Forelimb muscle (tissue), 1 donor: ENCODE measurements around the gene KMT2A. TPM values are rescaled to one million over a fixed set of nuclear protein-coding genes. Genes with fewer than 3 reads are reported as not detected.
A peak's percentile ranks its signal among the peaks of the same experiment; 100 is the strongest.
"Not testable (repeated sequence)": the region's sequence is repeated elsewhere in the genome, so short reads cannot be mapped to it uniquely, and the experiment has no call there.

Source experiments
- DNase-seq: peaks from one replicate; pipeline ENCODE4 v3.0.0-alpha.2; 2013; ENCODE audit warnings: low read depth
- polyA plus RNA-seq: library from polyadenylated mRNA; unstranded; fragments of 120-200 nt; gene quantifications from one replicate; pipeline ENCODE4 v1.2.1, GENCODE V29; 2013; ENCODE audit not compliant: insufficient read length

The KMT2A gene
- polyA plus RNA-seq, result 28.7 TPM

GRCh38 chr11:118435893-118436624 lies at the start of gene KMT2A:
TSS of gene KMT2A (plus strand) at chr11:118436492. CDS start at chr11:118436513, 21 bp downstream.
- peak; percentile 81 for DNase-seq

DNA sequence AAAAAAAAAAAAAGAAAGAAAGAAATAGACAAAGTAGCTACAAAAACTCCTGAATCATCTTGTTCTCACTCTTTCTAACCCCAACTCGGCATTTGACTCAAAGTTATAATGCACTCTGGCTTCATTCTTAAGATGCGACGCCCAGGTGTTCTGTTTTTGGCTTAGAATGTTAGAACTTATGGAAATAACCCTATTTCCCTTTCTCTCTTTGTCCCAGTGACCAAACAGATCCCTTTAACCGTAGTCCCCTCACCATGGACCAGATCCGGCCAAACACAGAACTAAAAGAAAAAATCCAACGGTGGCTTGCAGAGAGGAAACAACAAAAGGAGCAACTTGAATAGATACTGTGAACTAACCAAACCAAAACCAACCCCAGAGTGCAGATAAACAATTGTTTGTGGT lies 40.2 kb upstream of the KMT2A start:
- DNase-seq, result no peak

DNA sequence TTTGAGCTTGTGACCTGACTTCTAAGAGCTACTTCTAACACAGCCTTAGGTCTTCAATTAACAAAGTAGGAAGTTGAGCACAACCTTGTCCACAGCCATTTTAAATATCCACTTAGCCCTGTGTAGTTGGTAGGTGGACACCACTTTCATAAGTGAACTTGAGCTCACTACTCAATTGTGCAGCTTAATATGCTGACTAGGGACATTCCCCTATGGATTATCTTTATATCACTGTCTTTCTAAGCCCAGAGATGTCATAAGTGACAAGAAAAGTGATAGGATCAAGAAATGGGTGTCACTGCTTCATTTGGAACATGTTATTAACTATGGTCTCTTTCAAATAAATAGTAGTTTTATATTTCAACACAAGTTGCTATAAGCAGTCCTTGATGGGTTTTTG lies 38.8 kb upstream of the KMT2A start:
- DNase-seq, result no peak

DNA sequence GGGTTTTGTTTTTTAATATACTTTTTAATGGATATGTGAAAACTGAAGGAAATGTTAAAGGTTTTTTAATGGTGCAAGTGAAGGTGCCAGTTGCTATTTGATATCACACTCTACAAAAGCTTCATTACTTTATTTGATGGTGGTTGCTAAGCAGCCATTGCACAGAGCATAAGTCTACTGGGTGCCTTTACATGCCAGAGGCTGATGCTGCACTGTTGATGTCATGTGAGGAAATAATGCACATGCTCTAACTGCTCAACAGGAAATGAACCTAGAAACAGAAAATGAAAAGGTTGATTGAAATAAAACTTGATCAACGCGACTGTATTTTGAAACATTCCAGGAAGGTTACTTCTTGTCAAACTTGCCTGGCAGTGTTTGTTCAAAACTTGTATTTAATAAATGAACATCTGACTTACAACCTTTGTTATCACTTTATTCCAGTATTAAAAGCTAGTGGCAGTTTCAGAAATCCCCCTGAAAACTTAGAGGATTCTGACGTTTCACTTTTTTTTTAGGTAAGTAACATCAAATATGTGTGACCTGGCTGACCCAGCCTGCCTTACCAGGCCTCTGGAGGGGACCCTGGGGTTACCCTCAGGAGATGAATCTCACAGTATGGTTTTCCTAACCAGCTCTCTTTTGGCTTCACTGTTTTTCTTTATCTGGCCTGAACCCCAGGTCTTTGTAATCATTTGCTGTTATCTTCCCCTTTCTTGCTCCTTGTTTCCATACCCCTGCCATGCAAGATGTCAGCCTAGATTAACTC lies 37.3 kb upstream of the KMT2A start:
- DNase-seq, result no peak

DNA sequence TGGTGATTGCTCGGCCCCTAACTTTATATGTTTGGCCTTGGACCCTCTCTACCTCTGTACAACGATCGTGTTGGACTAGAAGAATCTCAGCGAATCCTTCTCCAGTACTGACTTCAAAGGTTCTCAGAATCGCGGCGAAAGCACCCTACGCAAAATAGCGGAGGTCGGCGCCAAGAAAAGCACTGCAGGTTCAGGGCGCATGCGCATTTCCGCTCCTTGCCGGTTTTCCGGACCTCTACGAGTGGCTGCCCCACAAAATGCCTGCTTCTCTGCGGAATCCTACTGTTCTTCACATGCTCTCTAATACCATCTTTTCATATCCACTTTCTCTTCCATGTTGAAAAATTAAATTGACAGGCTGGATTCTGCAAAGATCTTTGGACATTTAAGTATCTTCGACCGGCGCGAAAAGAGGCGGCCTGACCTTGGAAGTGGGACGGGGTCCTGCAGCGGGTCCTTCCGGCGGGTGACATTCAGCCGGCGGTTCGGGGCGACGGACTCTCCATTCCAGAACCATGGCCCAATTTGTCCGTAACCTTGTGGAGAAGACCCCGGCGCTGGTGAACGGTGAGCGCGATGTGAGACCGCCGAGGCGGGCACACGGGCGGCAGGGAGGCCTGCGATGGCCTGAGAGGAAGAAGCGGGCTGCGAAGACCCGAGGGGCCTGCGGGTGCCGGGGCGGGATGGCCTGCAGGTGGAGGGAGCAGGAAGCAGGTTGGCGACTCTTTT lies 35.0 kb upstream of the KMT2A start, which contains the start of gene ATP5MG:
Gene ATP5MG, plus strand, starts transcription at position 456 of the 729 bp plus-strand sequence. Its CDS starts 60 bp downstream, at position 516.
- DNase-seq, result peak; percentile 83

DNA sequence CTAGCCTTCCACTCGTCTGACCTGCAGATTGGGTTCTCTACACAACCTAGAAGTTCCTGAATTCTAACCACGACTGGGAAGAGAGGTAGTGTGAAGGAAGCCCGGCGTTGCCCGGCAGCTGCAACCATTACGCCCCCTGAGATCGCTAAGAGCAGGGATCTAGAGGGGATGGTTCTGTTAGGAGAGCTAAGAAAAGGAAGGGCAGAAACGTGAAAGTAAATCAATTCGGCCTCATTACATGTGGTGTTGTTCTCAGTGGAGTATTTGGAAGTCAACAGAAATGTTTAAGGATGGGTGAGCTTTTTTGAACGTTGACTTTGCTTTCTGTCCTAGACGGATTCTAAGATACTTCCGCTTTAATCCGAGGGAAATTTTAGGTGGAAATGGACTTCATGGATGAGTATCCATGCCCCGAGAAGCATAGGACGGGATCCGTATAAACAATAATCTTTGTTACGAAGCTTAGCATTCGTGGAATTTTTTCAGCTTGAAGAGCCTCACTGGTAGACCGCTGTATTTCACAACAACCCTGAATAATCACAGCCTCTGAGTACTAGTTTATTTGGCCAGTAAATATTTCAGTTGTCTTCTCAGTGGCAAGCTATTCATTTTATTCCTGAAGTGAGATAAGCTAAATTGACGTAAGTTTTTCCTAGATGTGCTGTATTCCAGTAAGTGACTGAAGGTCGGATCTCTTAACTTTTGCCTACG lies 34.3 kb upstream of the KMT2A start:
- DNase-seq, result no peak

- DNase-seq, result not testable (repeated sequence)
Measured at GRCh38 chr11:118402594-118402993, 33.7 kb upstream of the KMT2A start.

DNA sequence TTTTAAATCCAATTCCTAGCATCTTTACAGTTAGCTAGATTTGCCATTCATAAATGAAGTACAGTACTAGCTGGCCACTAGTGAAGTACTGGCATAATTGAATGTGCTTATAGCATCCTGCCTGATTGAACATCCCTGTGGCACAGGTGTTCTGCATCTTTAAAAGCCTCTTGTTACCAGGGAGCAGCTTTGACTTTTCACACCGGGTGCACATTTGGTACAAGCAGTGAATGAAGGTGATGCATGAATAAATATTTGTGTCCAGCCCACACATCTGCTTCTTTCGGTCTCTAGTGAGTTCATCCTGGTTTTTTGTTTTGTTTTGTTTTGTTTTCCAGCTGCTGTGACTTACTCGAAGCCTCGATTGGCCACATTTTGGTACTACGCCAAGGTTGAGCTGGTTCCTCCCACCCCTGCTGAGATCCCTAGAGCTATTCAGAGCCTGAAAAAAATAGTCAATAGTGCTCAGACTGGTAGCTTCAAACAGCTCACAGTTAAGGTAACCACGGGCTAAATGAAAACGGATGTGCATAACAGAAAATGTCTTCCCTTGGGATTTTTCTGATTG lies 29.6 kb upstream of the KMT2A start:
- no peak for DNase-seq

GRCh38 chr11:118410055-118410745 lies 26.1 kb upstream of the KMT2A start:
- DNase-seq, result no peak

GRCh38 chr11:118411530-118411929 lies 24.8 kb upstream of the KMT2A start:
- no peak for DNase-seq

DNA sequence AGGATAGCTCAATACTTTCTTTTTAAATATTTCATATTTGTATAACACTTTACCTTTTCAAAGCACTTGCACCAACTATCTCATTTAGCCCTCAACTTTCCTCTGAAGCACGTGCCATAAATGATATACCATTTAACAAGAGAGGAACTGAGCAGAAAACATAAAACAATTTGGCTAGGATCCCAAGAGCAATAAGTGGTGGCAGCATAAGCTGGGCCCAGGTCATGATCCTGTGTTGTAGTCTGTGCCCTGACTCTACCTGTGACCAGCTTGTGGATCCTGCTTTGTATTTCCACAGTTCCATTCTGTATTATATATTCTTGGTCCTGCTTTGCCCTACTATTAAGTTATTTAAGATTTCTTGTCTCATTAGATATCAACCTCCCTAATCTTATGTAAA lies 23.4 kb upstream of the KMT2A start:
- no peak for DNase-seq

DNA sequence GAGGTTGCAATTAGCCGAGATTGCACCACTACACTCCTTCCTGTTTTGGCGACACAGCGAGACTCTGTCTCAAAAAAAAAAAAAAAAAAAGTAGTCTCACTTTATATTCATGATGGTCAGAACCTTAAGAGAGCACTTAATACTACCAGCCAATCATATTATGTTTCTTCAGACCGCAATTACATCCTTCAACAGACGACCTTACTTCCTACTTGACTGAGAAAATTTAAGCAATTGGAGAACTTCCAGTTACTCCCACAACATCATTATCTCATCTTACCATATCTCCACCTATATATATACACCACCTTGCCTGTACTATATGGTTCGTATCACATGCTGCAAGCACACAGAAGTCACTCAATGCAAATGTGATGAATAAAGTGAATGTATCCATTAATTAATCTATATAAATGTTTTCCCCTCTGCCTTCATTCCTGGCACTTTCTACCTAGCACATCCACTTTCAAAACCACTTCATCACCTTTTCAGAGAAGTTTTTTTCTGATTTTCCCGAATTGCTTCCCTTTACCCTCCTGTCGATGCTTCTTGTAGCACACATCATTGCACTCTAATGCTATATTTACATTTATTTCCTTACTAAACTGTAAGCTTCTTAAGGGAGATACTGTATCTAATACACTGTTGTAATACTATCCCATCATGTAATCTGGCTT lies 21.1 kb upstream of the KMT2A start:
- DNase-seq, result no peak

DNA sequence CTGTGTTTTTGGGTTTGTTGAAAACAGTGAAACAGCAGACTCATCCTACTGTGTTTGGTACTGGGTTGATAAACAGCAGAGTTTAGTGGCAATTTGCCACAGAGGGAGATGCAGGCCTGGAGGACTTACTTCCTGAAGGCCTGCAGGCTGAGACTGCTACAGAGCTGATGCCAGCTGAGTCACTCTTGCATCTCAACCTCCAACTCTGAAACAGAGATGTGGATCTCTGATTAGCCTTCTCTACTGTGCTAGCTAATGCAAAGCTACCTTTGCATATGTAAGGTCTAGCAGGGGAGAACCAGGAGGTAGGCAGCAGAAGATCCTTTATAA lies 20.6 kb upstream of the KMT2A start:
- DNase-seq, result no peak

DNA sequence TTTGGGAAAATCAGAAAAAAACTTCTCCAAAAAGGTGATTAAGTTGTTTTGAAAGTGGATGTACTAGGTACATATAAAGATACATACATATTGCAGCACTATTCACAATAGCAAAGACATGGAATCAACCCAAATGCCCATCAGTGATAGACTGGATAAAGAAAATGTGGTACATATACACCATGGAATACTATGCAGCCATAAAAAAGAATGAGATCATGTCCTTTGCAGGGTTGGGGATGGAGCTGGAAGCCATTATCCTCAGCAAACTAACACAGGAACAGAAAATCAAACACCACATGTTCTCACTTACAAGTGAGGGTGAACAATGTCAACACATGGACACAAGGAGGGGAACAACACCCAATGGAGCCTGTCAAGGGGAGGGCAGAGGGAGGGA lies 19.4 kb upstream of the KMT2A start:
- not testable (repeated sequence) for DNase-seq

DNA sequence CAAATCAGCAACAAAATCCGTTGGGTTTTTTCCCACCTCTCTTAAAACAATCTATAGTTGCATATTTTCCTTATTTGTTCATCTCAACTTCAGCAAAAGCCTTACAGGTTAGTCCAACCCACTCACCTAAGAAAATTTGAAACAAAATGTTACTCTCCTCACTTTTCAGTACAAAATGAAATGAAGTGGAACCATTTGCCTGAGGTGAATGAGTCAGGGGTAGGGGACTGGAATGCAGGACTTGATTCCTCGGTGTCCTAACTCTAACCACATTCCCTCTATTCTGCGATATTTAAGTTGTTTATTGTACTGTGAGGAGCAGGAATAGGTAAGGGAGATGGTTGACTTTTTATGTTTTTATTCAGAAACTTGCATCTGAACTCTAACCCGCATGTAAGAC lies 18.5 kb upstream of the KMT2A start:
- no peak for DNase-seq

- no peak for DNase-seq
Measured at GRCh38 chr11:118418766-118419165, 17.5 kb upstream of the KMT2A start.

DNA sequence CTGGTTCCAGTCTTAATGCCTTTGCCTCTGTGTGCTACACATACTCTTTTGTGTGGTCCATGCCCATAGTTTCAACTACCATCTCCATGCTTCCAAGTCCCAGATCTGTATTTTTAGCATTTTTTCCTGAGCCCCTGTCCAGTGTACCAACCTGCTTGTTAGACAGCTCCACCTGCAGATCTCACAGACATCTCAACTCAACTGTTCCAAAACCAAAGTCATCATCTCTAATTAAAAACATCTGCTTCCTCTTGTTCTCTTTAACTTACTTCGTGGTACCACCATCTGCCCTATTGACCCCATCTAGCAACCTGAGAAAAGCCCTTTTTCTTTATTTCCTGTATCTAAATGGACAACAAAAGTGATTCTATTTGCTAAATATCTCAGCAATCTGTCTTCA lies 8.6 kb upstream of the KMT2A start:
- no peak for DNase-seq

DNA sequence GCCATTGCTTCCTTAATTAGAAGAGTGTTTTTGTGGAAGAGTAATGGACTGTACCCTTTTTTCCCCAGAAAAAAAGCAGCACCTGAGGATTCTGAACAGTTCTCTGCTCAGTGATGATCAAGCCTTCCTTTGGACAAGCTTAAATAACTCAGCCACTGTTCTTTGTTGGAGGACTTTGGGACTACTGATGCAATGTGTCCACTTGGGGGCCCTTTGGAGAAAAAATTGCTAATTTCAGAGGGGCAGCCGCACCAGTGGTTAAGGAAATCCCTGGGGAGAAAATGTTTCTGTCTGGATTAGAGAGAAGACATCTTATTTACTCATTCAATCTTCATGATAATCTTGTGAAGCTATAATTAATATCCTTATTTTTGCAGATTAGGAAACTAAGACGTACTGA lies 5.3 kb upstream of the KMT2A start:
- no peak for DNase-seq

GRCh38 chr11:118434123-118434552 lies 2.2 kb upstream of the KMT2A start:
- DNase-seq, result no peak

GRCh38 chr11:118434553-118435289 lies 1.6 kb upstream of the KMT2A start:
- no peak for DNase-seq
